OCI-LY1 (cell line): Measurements from ENCODE around the gene MDGA2.

ENCODE experiments used
- H2AFZ ChIP-seq: fragments of 200-600 bp; sonication (generic), shearing (Covaris generic); 2 replicates; pipeline ENCODE4 v1.6.0; 2014; ENCODE audit warnings: antibody characterized with exemption, mild to moderate bottlenecking, low read length
- H3F3A ChIP-seq: fragments of 200-600 bp; sonication (generic), shearing (Covaris generic); 2 replicates; pipeline ENCODE4 v1.6.0; 2014; ENCODE audit warnings: mild to moderate bottlenecking, antibody characterized with exemption, low read length, moderate library complexity; ENCODE audit not compliant: insufficient read depth
- H3K27ac ChIP-seq: fragments of 200-600 bp; sonication (generic); 2 replicates; pipeline ENCODE4 v1.5.1; 2014; ENCODE audit warnings: low read length, mixed run types, mild to moderate bottlenecking, low read depth; ENCODE audit not compliant: poor library complexity, severe bottlenecking
- H3K27me3 ChIP-seq: fragments of 200-600 bp; sonication (generic); 2 replicates; pipeline ENCODE4 v1.6.0; 2014; ENCODE audit warnings: antibody characterized with exemption, mild to moderate bottlenecking, low read length, moderate library complexity; ENCODE audit not compliant: insufficient read depth
- H3K36me3 ChIP-seq: fragments of 200-600 bp; sonication (generic); 2 replicates; pipeline ENCODE4 v1.6.1; 2014; ENCODE audit warnings: mild to moderate bottlenecking, antibody characterized with exemption, low read length, moderate library complexity, mixed read lengths; ENCODE audit not compliant: insufficient read depth
- H3K4me1 ChIP-seq: fragments of 200-600 bp; sonication (generic); 2 replicates; pipeline ENCODE4 v1.5.1; 2014; ENCODE audit warnings: mild to moderate bottlenecking, low read length, moderate library complexity; ENCODE audit not compliant: insufficient read depth, severe bottlenecking
- H3K4me2 ChIP-seq: fragments of 200-600 bp; sonication (generic), shearing (Covaris generic); 2 replicates; pipeline ENCODE4 v1.6.1; 2014; ENCODE audit warnings: low read length
- H3K4me3 ChIP-seq: fragments of 200-600 bp; sonication (generic); 2 replicates; pipeline ENCODE4 v1.5.1; 2014; ENCODE audit warnings: low read length, low read depth, mild to moderate bottlenecking, mixed read lengths; ENCODE audit not compliant: poor library complexity, severe bottlenecking
- H3K79me2 ChIP-seq: fragments of 200-600 bp; shearing (Covaris generic); 2 replicates; pipeline ENCODE4 v1.6.1; 2016; ENCODE audit warnings: mixed run types, low read length, mixed read lengths; ENCODE audit not compliant: insufficient read depth
- H3K9ac ChIP-seq: fragments of 200-600 bp; sonication (generic), shearing (Covaris generic); 2 replicates; pipeline ENCODE4 v1.6.1; 2014; ENCODE audit warnings: mild to moderate bottlenecking, low read length, mixed read lengths
- H3K9me2 ChIP-seq: fragments of 200-600 bp; sonication (generic), shearing (Covaris generic); 2 replicates; pipeline ENCODE4 v1.6.1; 2014; ENCODE audit warnings: low read depth, mild to moderate bottlenecking, low read length, mixed read lengths
- H3K9me3 ChIP-seq: fragments of 200-600 bp; shearing (Covaris generic); 2 replicates; pipeline ENCODE4 v1.6.1; 2014; ENCODE audit warnings: low read length, mixed read lengths
- H4K20me1 ChIP-seq: fragments of 200-600 bp; sonication (generic), shearing (Covaris generic); 2 replicates; pipeline ENCODE4 v1.6.0; 2016; ENCODE audit warnings: mild to moderate bottlenecking, low read length; ENCODE audit not compliant: insufficient read depth
- CTCF ChIP-seq: fragments of 200-600 bp; sonication (generic), shearing (Covaris generic); IDR thresholded peaks from 2 replicates; pipeline ENCODE4 v1.5.1; 2017; ENCODE audit warnings: mild to moderate bottlenecking, antibody characterized with exemption, low read length, moderate library complexity, mixed read lengths
- EZH2 ChIP-seq: fragments of 200-600 bp; sonication (generic), shearing (Covaris generic); IDR thresholded peaks from 2 replicates; pipeline ENCODE4 v1.8.0; 2017; ENCODE audit warnings: borderline replicate concordance, mixed run types, mild to moderate bottlenecking, antibody characterized with exemption, low read length, moderate library complexity, mixed read lengths

MDGA2 gene

GRCh38 chr14:47536341-47536740 lies 139.1 kb downstream of the MDGA2 start:
- H3F3A ChIP-seq, result no peaks in the 10 kb centered on the region
- H3K27me3 ChIP-seq, result no peaks in the 10 kb centered on the region
- no peaks in the 10 kb centered on the region for H3K4me1 ChIP-seq
- no peak overlapping the region for H3K27ac ChIP-seq
- H3K36me3 ChIP-seq, result no peaks in the 10 kb centered on the region
- H3K9me2 ChIP-seq, result no peaks in the 10 kb centered on the region
- no peak overlapping the region for H2AFZ ChIP-seq
- no peak overlapping the region for H3K4me2 ChIP-seq
- TF ChIP-seq CTCF (no peak), EZH2 (no peak)
- no peaks in the 10 kb centered on the region for H3K9me3 ChIP-seq
- H4K20me1 ChIP-seq, result no peaks in the 10 kb centered on the region
- H3K4me3 ChIP-seq, result no peak overlapping the region
- no peak overlapping the region for H3K9ac ChIP-seq
- no peaks in the 10 kb centered on the region for H3K79me2 ChIP-seq

GRCh38 chr14:47526591-47527244 lies 148.7 kb downstream of the MDGA2 start:
- no peaks in the 10 kb centered on the region for H3K9me2 ChIP-seq
- H3K36me3 ChIP-seq, result no peaks in the 10 kb centered on the region
- no peak overlapping the region for H3K9ac ChIP-seq
- no peak for TF ChIP-seq EZH2
- TF ChIP-seq CTCF, result no peak
- no peaks in the 10 kb centered on the region for H3K4me1 ChIP-seq
- no peak overlapping the region for H2AFZ ChIP-seq
- H3K27me3 ChIP-seq, result no peaks in the 10 kb centered on the region
- H3K9me3 ChIP-seq, result no peaks in the 10 kb centered on the region
- H3K4me3 ChIP-seq, result no peak overlapping the region
- H3F3A ChIP-seq, result no peaks in the 10 kb centered on the region
- no peak overlapping the region for H3K27ac ChIP-seq
- no peaks in the 10 kb centered on the region for H3K79me2 ChIP-seq
- H4K20me1 ChIP-seq, result no peaks in the 10 kb centered on the region
- H3K4me2 ChIP-seq, result no peak overlapping the region

GRCh38 chr14:47524524-47524923 lies 150.9 kb downstream of the MDGA2 start:
- Histone ChIP-seq H3K4me1 (no peaks in the 10 kb centered on the region), H3K9me2 (no peaks in the 10 kb centered on the region), H3K4me2 (no peak overlapping the region), H3F3A (no peaks in the 10 kb centered on the region), H3K36me3 (no peaks in the 10 kb centered on the region), H3K79me2 (no peaks in the 10 kb centered on the region), H3K27me3 (no peaks in the 10 kb centered on the region), H2AFZ (no peak overlapping the region), H3K9me3 (no peaks in the 10 kb centered on the region), H3K27ac (no peak overlapping the region), H3K9ac (no peak overlapping the region), H4K20me1 (no peaks in the 10 kb centered on the region), H3K4me3 (no peak overlapping the region)
- TF ChIP-seq EZH2, result no peak
- TF ChIP-seq CTCF, result no peak
